GM21423 (cell line): ENCODE results near the gene TPI1.

Experiments
- ATAC-seq: cut with Tn5 transposase; IDR thresholded peaks from one replicate; pipeline ENCODE4 v1.9.1; 2021; ENCODE audit warnings: mild to moderate bottlenecking, moderate library complexity; ENCODE audit not compliant: unreplicated experiment

Gene TPI1

GRCh38 chr12:6828781-6829535 lies 38.4 kb upstream of the TPI1 start:
- ATAC-seq, result no peak

GRCh38 chr12:6829536-6830220 lies 37.7 kb upstream of the TPI1 start:
- ATAC-seq, result no peak

- ATAC-seq, result no peak
Observed at GRCh38 chr12:6830286-6830890, 36.9 kb upstream of the TPI1 start.

- no peak for ATAC-seq
Observed at GRCh38 chr12:6830999-6831398, 36.3 kb upstream of the TPI1 start.

GRCh38 chr12:6831450-6831995 lies 35.8 kb upstream of the TPI1 start:
- no peak for ATAC-seq

GRCh38 chr12:6832125-6832524 lies 35.2 kb upstream of the TPI1 start:
- no peak for ATAC-seq

GRCh38 chr12:6833189-6833890 lies 34.0 kb upstream of the TPI1 start:
- ATAC-seq, result no peak

GRCh38 chr12:6834254-6834653 lies 33.1 kb upstream of the TPI1 start:
- ATAC-seq, result no peak

GRCh38 chr12:6834873-6835272 lies 32.5 kb upstream of the TPI1 start:
- no peak for ATAC-seq

- ATAC-seq, result no peak
Observed at GRCh38 chr12:6836851-6837250, 30.5 kb upstream of the TPI1 start.

- no peak for ATAC-seq
Observed at GRCh38 chr12:6837370-6838060, 29.8 kb upstream of the TPI1 start.

GRCh38 chr12:6838854-6839253 lies 28.5 kb upstream of the TPI1 start:
- ATAC-seq, result no peak

- ATAC-seq, result peak; percentile 62
Observed at GRCh38 chr12:6839482-6840201, 27.7 kb upstream of the TPI1 start.

GRCh38 chr12:6840330-6840729 lies 27.0 kb upstream of the TPI1 start:
- ATAC-seq, result no peak

GRCh38 chr12:6840761-6841515 lies 26.4 kb upstream of the TPI1 start, which contains the start of gene GNB3:
Gene GNB3 (plus strand): TSS chr12:6840925. CDS start chr12:6841288, 363 bp downstream.
- ATAC-seq, result no peak

- no peak for ATAC-seq
Observed at GRCh38 chr12:6842075-6842474, 25.3 kb upstream of the TPI1 start.

GRCh38 chr12:6843118-6843902 lies 24.0 kb upstream of the TPI1 start:
- ATAC-seq, result no peak

- no peak for ATAC-seq
Observed at GRCh38 chr12:6845395-6845794, 21.9 kb upstream of the TPI1 start.
